ENCODE data around the gene OTULINL.

OTULINL gene

DNA sequence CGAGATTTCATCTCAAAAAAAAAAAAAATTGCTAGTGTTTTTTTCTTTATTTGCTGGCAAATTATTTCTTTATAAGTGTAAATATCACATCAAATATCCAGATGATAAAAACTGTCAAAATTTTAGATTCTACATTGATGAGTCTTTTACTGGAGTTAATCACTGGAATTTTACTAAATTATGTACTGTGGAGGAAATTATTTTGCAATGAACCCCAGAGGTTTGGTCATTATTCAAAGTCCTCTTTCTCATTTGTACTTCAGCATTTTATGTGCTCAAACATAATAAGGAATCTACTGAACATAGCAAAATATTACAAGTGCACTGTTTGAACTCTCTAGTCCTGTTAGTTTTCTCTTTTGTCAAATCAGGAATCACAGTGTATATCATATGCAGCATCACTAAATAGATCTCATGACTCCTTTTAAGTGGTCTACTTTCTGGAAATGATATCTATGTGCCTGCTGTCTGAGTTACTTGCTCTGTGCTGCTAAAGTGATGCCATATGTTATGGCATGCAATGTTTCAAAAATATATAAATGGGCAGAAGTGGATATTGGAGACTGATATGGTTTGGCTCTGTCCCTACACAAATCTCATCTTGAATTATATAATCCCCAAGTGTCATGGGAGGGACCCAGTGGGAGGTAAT lies 18.0 kb downstream of the OTULINL start:
- Histone ChIP-seq H2AFZ (ENCODE audit: low read depth) (no peak overlapping the region), H3K4me1 (ENCODE audit: low read depth, poor library complexity, severe bottlenecking) (peaks cover 5% of the 10 kb centered on the region), H4K20me1 (ENCODE audit: insufficient read depth) (no peaks in the 10 kb centered on the region), H3K4me2 (no peak overlapping the region), H3K9ac (no peak overlapping the region), H3K27ac (no peak overlapping the region), H3K79me2 (ENCODE audit: insufficient read depth, low read depth) (no peaks in the 10 kb centered on the region), H3K4me3 (IDR thresholded peaks at IDR 0.05; ENCODE audit: insufficient read depth, low read depth, low read length) (no peak overlapping the region), H3K36me3 (ENCODE audit: insufficient read depth) (no peaks in the 10 kb centered on the region; the same call in 1 of the 2 replicates), H3K27me3 (ENCODE audit: insufficient read depth, low read depth) (no peaks in the 10 kb centered on the region)
- TF ChIP-seq, protein P1, sequence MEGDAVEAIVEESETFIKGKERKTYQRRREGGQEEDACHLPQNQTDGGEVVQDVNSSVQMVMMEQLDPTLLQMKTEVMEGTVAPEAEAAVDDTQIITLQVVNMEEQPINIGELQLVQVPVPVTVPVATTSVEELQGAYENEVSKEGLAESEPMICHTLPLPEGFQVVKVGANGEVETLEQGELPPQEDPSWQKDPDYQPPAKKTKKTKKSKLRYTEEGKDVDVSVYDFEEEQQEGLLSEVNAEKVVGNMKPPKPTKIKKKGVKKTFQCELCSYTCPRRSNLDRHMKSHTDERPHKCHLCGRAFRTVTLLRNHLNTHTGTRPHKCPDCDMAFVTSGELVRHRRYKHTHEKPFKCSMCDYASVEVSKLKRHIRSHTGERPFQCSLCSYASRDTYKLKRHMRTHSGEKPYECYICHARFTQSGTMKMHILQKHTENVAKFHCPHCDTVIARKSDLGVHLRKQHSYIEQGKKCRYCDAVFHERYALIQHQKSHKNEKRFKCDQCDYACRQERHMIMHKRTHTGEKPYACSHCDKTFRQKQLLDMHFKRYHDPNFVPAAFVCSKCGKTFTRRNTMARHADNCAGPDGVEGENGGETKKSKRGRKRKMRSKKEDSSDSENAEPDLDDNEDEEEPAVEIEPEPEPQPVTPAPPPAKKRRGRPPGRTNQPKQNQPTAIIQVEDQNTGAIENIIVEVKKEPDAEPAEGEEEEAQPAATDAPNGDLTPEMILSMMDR (conservative IDR thresholded peaks at IDR 0.05; ENCODE audit: low read depth, low read length), result no peak

- Histone ChIP-seq H4K20me1 (ENCODE audit: insufficient read depth) (no peaks in the 10 kb centered on the region), H3K27ac (no peak overlapping the region), H3K27me3 (ENCODE audit: insufficient read depth, low read depth) (no peaks in the 10 kb centered on the region), H3K4me1 (ENCODE audit: low read depth, poor library complexity, severe bottlenecking) (peaks cover 5% of the 10 kb centered on the region), H3K9ac (no peak overlapping the region), H2AFZ (ENCODE audit: low read depth) (no peak overlapping the region), H3K4me3 (IDR thresholded peaks at IDR 0.05; ENCODE audit: insufficient read depth, low read depth, low read length) (no peak overlapping the region), H3K4me2 (no peak overlapping the region), H3K36me3 (ENCODE audit: insufficient read depth) (no peaks in the 10 kb centered on the region; the same call in 1 of the 2 replicates), H3K79me2 (ENCODE audit: insufficient read depth, low read depth) (no peaks in the 10 kb centered on the region)
- TF ChIP-seq, protein P1 (conservative IDR thresholded peaks at IDR 0.05; ENCODE audit: low read depth, low read length), result no peak
These were observed 19.3 kb downstream of the OTULINL start for GRCh38 chr5:14600846-14601245.

- H3K4me3 ChIP-seq (IDR thresholded peaks at IDR 0.05; ENCODE audit: insufficient read depth, low read depth, low read length), result no peak overlapping the region
- H3K4me2 ChIP-seq, result no peak overlapping the region
- H3K36me3 ChIP-seq (ENCODE audit: insufficient read depth), result no peaks in the 10 kb centered on the region; the same call in 1 of the 2 replicates
- no peaks in the 10 kb centered on the region for H3K27me3 ChIP-seq (ENCODE audit: insufficient read depth, low read depth)
- no peaks in the 10 kb centered on the region for H3K79me2 ChIP-seq (ENCODE audit: insufficient read depth, low read depth)
- H2AFZ ChIP-seq (ENCODE audit: low read depth), result no peak overlapping the region
- H4K20me1 ChIP-seq (ENCODE audit: insufficient read depth), result no peaks in the 10 kb centered on the region
- no peak overlapping the region for H3K9ac ChIP-seq
- H3K4me1 ChIP-seq (ENCODE audit: low read depth, poor library complexity, severe bottlenecking), result no peaks in the 10 kb centered on the region
- TF ChIP-seq, protein P1 (conservative IDR thresholded peaks at IDR 0.05; ENCODE audit: low read depth, low read length), result no peak
- no peak overlapping the region for H3K27ac ChIP-seq
These were observed 21.5 kb downstream of the OTULINL start for GRCh38 chr5:14603141-14603540.

DNA sequence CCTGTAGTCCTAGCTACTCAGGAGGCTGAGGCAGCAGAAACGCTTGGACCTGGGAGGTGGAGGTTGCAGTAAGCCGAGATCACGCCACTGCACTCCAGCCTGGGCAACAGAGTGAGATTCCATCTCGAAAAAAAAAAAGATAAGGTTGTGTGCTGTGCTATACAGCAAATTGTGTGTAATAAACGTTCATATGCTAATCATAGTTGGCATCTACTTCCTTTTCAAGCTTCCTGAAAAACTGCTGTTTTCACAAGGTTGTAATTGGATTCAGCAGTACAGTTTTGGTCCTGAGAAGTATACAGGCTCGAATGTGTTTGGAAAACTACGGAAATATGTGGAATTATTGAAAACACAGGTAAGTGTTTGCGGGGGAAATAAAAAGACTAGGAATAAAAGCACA lies 25.5 kb downstream of the OTULINL start:
- Histone ChIP-seq H3K27ac (no peak overlapping the region), H3K4me2 (no peak overlapping the region), H3K27me3 (ENCODE audit: insufficient read depth, low read depth) (no peaks in the 10 kb centered on the region), H3K9ac (no peak overlapping the region), H3K36me3 (ENCODE audit: insufficient read depth) (no peaks in the 10 kb centered on the region; the same call in 1 of the 2 replicates), H3K4me1 (ENCODE audit: low read depth, poor library complexity, severe bottlenecking) (no peaks in the 10 kb centered on the region), H4K20me1 (ENCODE audit: insufficient read depth) (no peaks in the 10 kb centered on the region), H2AFZ (ENCODE audit: low read depth) (no peak overlapping the region), H3K4me3 (IDR thresholded peaks at IDR 0.05; ENCODE audit: insufficient read depth, low read depth, low read length) (no peak overlapping the region), H3K79me2 (ENCODE audit: insufficient read depth, low read depth) (no peaks in the 10 kb centered on the region)
- TF ChIP-seq, protein P1 (conservative IDR thresholded peaks at IDR 0.05; ENCODE audit: low read depth, low read length), result no peak
